H1 (cell line): ENCODE results near the gene SYNRG. TPM values are rescaled to one million over a fixed set of nuclear protein-coding genes. Genes with fewer than 3 reads are reported as not detected.

ENCODE experiments used
- BRCA1 ChIP-seq: IDR thresholded peaks from 2 replicates; pipeline ENCODE4 v1.6.1; 2012; ENCODE audit warnings: low read depth, low read length, improper control_type of control experiment
- PHF8 ChIP-seq: fragments of 200-600 bp; sonication (generic); conservative IDR thresholded peaks from 2 replicates; pipeline ENCODE4 v1.7.1; 2012; ENCODE audit warnings: low read depth, mild to moderate bottlenecking, inconsistent platforms, low read length, moderate library complexity
- RBBP5 ChIP-seq: IDR thresholded peaks from 2 replicates; pipeline ENCODE4 v1.7.1; 2012; ENCODE audit warnings: low read depth, mild to moderate bottlenecking, inconsistent platforms, low read length, moderate library complexity, borderline replicate concordance
- RNF2 ChIP-seq: fragments of 200-900, 300-1000 bp; sonication (generic); IDR thresholded peaks from 2 replicates; pipeline ENCODE4 v1.7.1; 2016; ENCODE audit warnings: borderline replicate concordance, low read depth, mild to moderate bottlenecking, antibody characterized with exemption, low read length; ENCODE audit not compliant: poor library complexity, severe bottlenecking; ENCODE audit errors: missing control alignments
- TCF12 ChIP-seq: IDR thresholded peaks from 2 replicates; pipeline ENCODE4 v1.6.1; 2011; ENCODE audit warnings: low read depth, mild to moderate bottlenecking, low read length
- YY1 ChIP-seq: IDR thresholded peaks from 2 replicates; pipeline ENCODE4 v1.6.1; 2011; ENCODE audit warnings: low read depth, mild to moderate bottlenecking, low read length
- ZNF274 ChIP-seq: IDR thresholded peaks from 2 replicates; pipeline ENCODE4 v1.7.0; 2012; ENCODE audit warnings: low read length, borderline replicate concordance; ENCODE audit errors: extremely low read depth
- polyA plus RNA-seq, 7 experiments: library from polyadenylated mRNA; depleted of rRNA in 3 of 7; stranded (reverse) in 5 of 7; unstranded in 2 of 7; fragments of >200 nt in 5 of 7; fragments of 200-250 nt in 2 of 7; gene quantifications; 1 replicate in 5 of 7; 2 replicates in 1 of 7; 4 replicates in 1 of 7; pipeline versions ENCODE4 v1.2.1 to v1.2.3, GENCODE V29; 2011 to 2013; ENCODE audit warnings: missing spikeins in 2 of 7, mixed read lengths in 2 of 7
- total RNA-seq: library from RNA; stranded (reverse); fragmentation: NEBNext Ultra II Directional; extraction: Animal tissue kit (Norgen Biotek cat#: 25700); gene quantifications from 2 replicates; pipeline ENCODE4 v1.2.1, GENCODE V29; 2021

The SYNRG gene
- total and polyA plus RNA-seq, 2 of the 8 experiments (the other 6 are each of a cell fraction or from before 2014, with no cell fraction given): 7.7 to 31.7 TPM

DNA sequence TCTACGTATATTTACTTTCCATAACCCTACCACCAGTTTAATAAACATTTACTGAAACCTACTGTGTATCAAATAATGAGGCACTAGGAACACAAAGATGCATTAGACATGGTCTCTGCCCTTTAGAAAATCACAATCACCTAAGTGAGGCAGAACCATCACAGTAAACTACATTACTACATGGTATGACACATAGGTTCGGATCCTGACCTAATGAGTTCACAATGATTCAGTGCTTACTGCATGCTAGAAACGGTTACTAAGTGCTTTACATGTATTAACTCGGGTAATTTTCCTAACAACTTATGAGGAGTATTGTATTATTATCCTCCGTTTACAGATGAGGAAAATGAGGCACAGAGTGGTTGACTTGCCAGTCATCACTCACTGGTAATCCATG is 5.2 kb upstream of the SYNRG start (continued):
- TF ChIP-seq PHF8 (no peak), ZNF274 (no peak), YY1 (no peak), TCF12 (no peak), RBBP5 (no peak), RNF2 (no peak), BRCA1 (no peak)
